ENCODE results near the gene CGNL1. TPM values are rescaled to one million over a fixed set of nuclear protein-coding genes. Genes with fewer than 3 reads are reported as not detected.

Gene CGNL1
- total RNA-seq, 1 experiment from 2014 or later, result 3.3 TPM

GRCh38 chr15:57339321-57339720 is 37.0 kb upstream of the CGNL1 start:
- intact Hi-C loops (cut with micrococcal nuclease; ENCODE audit: unreplicated experiment), result loop anchor here (10.0 kb wide), 2 partner anchors 515 to 845 kb away; no protein-coding TSS in a partner anchor
- TF ChIP-seq CTCF (IDR thresholded peaks at IDR 0.05; ENCODE audit: unreplicated experiment), result no peak
- H3K9me3 Mint-ChIP-seq (ENCODE audit: low read depth, unreplicated experiment), result no peaks in the 10 kb centered on the region

GRCh38 chr15:57340682-57341259 is 35.5 kb upstream of the CGNL1 start:
- BruUV-seq (replicated peaks), result no TSS peak
- TF ChIP-seq CTCF (IDR thresholded peaks at IDR 0.05; ENCODE audit: unreplicated experiment), result peak; percentile 86
- peaks cover 25% of the 10 kb centered on the region for H3K4me1 Mint-ChIP-seq (ENCODE audit: low read depth, unreplicated experiment)
- no peaks in the 10 kb centered on the region for H3K9me3 Mint-ChIP-seq (ENCODE audit: low read depth, unreplicated experiment)
- intact Hi-C loops (cut with micrococcal nuclease; ENCODE audit: unreplicated experiment), result loop anchor here (1.0 kb wide), 2 partner anchors 187 to 202 kb away; no protein-coding TSS in a partner anchor
- H3K4me3 Mint-ChIP-seq (ENCODE audit: low read depth, unreplicated experiment), result no peak overlapping the region
- H3K27me3 Mint-ChIP-seq (ENCODE audit: unreplicated experiment), result no peaks in the 10 kb centered on the region
- CTCF ChIA-PET, result interaction anchor here (0.7 to 8.0 kb wide), 12 partner anchors 14 to 1096 kb away, joined by 3 to 239 read pairs (median 4); no protein-coding TSS in a partner anchor
- peaks cover 4% of the 10 kb centered on the region for H3K36me3 Mint-ChIP-seq (ENCODE audit: insufficient read depth, unreplicated experiment)
- peak; percentile 76 for DNase-seq
- H3K27ac Mint-ChIP-seq (ENCODE audit: unreplicated experiment), result no peak overlapping the region

More at GRCh38 chr15:57339321-57339720, 37.0 kb upstream of the CGNL1 start:
- H3K27ac Mint-ChIP-seq (ENCODE audit: unreplicated experiment), result no peak overlapping the region
- no TSS peak for BruUV-seq (replicated peaks)
- no peak overlapping the region for H3K4me3 Mint-ChIP-seq (ENCODE audit: low read depth, unreplicated experiment)
- DNase-seq, result no peak
- CTCF ChIA-PET, result interaction anchor here (0.6 to 8.0 kb wide), 3 partner anchors 169 to 203 kb away, joined by 7 to 239 read pairs (median 31); no protein-coding TSS in a partner anchor
- H3K36me3 Mint-ChIP-seq (ENCODE audit: insufficient read depth, unreplicated experiment), result peaks cover under 1% of the 10 kb centered on the region
- no peaks in the 10 kb centered on the region for H3K27me3 Mint-ChIP-seq (ENCODE audit: unreplicated experiment)
- peaks cover 34% of the 10 kb centered on the region for H3K4me1 Mint-ChIP-seq (ENCODE audit: low read depth, unreplicated experiment)

- CTCF ChIA-PET, result interaction anchor here (8.0 kb wide), 1 partner anchor 185 kb away, joined by 239 read pairs; no protein-coding TSS in a partner anchor
- BruUV-seq (replicated peaks), result no TSS peak
- peaks cover 16% of the 10 kb centered on the region for H3K4me1 Mint-ChIP-seq (ENCODE audit: low read depth, unreplicated experiment)
- TF ChIP-seq CTCF (IDR thresholded peaks at IDR 0.05; ENCODE audit: unreplicated experiment), result no peak
- peaks cover 5% of the 10 kb centered on the region for H3K36me3 Mint-ChIP-seq (ENCODE audit: insufficient read depth, unreplicated experiment)
- no peak overlapping the region for H3K27ac Mint-ChIP-seq (ENCODE audit: unreplicated experiment)
- no peak for DNase-seq
- no peaks in the 10 kb centered on the region for H3K9me3 Mint-ChIP-seq (ENCODE audit: low read depth, unreplicated experiment)
- no peak overlapping the region for H3K4me3 Mint-ChIP-seq (ENCODE audit: low read depth, unreplicated experiment)
- intact Hi-C loops (cut with micrococcal nuclease; ENCODE audit: unreplicated experiment), result no loop called here
- no peaks in the 10 kb centered on the region for H3K27me3 Mint-ChIP-seq (ENCODE audit: unreplicated experiment)
Measured at GRCh38 chr15:57343048-57343447, 33.3 kb upstream of the CGNL1 start.

- H3K27me3 Mint-ChIP-seq (ENCODE audit: unreplicated experiment), result no peaks in the 10 kb centered on the region
- no peaks in the 10 kb centered on the region for H3K9me3 Mint-ChIP-seq (ENCODE audit: low read depth, unreplicated experiment)
- no peak for TF ChIP-seq CTCF (IDR thresholded peaks at IDR 0.05; ENCODE audit: unreplicated experiment)
- intact Hi-C loops (cut with micrococcal nuclease; ENCODE audit: unreplicated experiment), result no loop called here
- H3K4me3 Mint-ChIP-seq (ENCODE audit: low read depth, unreplicated experiment), result no peak overlapping the region
- peaks cover 12% of the 10 kb centered on the region for H3K4me1 Mint-ChIP-seq (ENCODE audit: low read depth, unreplicated experiment)
- H3K27ac Mint-ChIP-seq (ENCODE audit: unreplicated experiment), result no peak overlapping the region
- DNase-seq, result no peak
- peaks cover 5% of the 10 kb centered on the region for H3K36me3 Mint-ChIP-seq (ENCODE audit: insufficient read depth, unreplicated experiment)
- no TSS peak for BruUV-seq (replicated peaks)
- CTCF ChIA-PET, result interaction anchor here (8.0 kb wide), 1 partner anchor 185 kb away, joined by 239 read pairs; no protein-coding TSS in a partner anchor
Measured at GRCh38 chr15:57343498-57343897, 32.8 kb upstream of the CGNL1 start.
